HT-29 (cell line): ENCODE measurements around the gene CD93. TPM values are rescaled to one million over a fixed set of nuclear protein-coding genes. Genes with fewer than 3 reads are reported as not detected.

Experiments used
- DNase-seq: peaks from one replicate; pipeline ENCODE4 v3.0.0-alpha.2; 2015; ENCODE audit warnings: low spot score
- total RNA-seq: library from RNA; depleted of rRNA; stranded (reverse); fragments of >200 nt; shearing (Covaris generic); gene quantifications from 2 replicates; pipeline ENCODE4 v1.2.3, GENCODE V29; 2014; rRNA removed

CD93 gene
- total RNA-seq, 1 experiment from 2014 or later, result not detected

DNA sequence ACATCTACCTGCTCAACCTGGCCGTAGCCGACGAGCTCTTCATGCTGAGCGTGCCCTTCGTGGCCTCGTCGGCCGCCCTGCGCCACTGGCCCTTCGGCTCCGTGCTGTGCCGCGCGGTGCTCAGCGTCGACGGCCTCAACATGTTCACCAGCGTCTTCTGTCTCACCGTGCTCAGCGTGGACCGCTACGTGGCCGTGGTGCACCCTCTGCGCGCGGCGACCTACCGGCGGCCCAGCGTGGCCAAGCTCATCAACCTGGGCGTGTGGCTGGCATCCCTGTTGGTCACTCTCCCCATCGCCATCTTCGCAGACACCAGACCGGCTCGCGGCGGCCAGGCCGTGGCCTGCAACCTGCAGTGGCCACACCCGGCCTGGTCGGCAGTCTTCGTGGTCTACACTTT lies 50.4 kb downstream of the CD93 start:
- DNase-seq, result no peak

GRCh38 chr20:23034721-23035671 lies 51.1 kb downstream of the CD93 start, which contains the start of gene SSTR4:
TSS of gene SSTR4 (plus strand) at chr20:23035312. CDS start at chr20:23035484, 172 bp downstream.
- DNase-seq, result no peak

- DNase-seq, result no peak
Observed at GRCh38 chr20:23033918-23034317, 52.2 kb downstream of the CD93 start.

GRCh38 chr20:23032750-23033078 lies 53.4 kb downstream of the CD93 start:
- DNase-seq, result no peak

DNA sequence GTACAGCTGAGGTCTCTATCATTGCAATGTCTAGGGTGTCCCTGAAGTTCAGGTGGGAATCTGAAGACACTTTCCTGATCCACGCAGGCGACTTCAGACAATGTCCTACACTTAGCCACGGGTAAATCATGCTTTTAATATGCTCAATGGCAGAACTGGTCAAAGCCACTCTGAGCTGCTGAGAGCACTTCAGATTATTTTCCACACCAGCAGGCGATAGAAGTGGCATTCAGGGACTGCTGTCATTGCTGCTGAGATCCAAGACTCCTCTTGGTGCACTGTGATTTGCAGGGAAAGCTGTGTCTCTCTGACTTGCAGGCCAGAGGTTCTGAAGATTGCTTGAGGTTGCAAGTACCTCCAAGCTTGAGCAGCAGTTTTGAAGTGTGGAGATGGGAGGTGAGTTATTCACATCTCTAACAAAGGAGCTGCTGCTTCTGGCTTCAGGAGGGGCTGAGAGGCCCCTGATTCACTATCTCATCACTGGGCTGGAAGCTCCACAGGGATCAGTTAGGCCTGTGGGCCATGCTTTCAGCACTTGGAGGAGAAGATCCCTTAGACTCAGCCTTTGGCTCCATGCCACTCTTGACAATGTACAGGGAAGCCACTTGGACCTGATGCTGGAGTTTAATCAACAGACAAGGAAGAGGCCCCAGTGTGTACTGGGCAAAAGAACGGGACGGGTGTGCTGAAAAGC lies 53.9 kb downstream of the CD93 start:
- no peak for DNase-seq

- DNase-seq, result no peak
Observed at GRCh38 chr20:23031346-23031745, 54.8 kb downstream of the CD93 start.

Other genes with a start within 250 kb of the CD93 start
- not detected in 2 replicates for gene SSTR4, start 51.0 kb downstream of the CD93 start, total RNA-seq
- gene THBD, start 36.7 kb downstream of the CD93 start, total RNA-seq, result not detected in 2 replicates